Stimulated activated CD4-positive, alpha-beta T cell treated with anti-CD3 and anti-CD28 coated beads, Interleukin-2, amount 100 ng/mL, for 24 hours (primary cell): ENCODE measurements around the gene PADI1.

Experiments
- DNase-seq, 2 donors: peaks; one replicate each; pipeline ENCODE4 v3.0.0-alpha.2; 2020

The PADI1 gene

GRCh38 chr1:17204546-17205440, at the start of gene PADI1:
Gene PADI1, plus strand, starts transcription at chr1:17205128. Its CDS starts 90 bp downstream, at chr1:17205218.
- no peak for DNase-seq

GRCh38 chr1:17155257-17155920, 49.5 kb upstream of the PADI1 start:
- no peak for DNase-seq

GRCh38 chr1:17156108-17156507, 48.8 kb upstream of the PADI1 start:
- no peak for DNase-seq

- DNase-seq = no peak
These were observed 46.0 kb upstream of the PADI1 start for GRCh38 chr1:17158961-17159360.

GRCh38 chr1:17161137-17161740, 43.7 kb upstream of the PADI1 start:
- DNase-seq = no peak

- no peak for DNase-seq
These were observed 42.8 kb upstream of the PADI1 start for GRCh38 chr1:17161926-17162800.

- DNase-seq = no peak
These were observed 42.0 kb upstream of the PADI1 start for GRCh38 chr1:17162941-17163340.

- no peak for DNase-seq
These were observed 41.6 kb upstream of the PADI1 start for GRCh38 chr1:17163371-17163770.

GRCh38 chr1:17163789-17164666, 40.9 kb upstream of the PADI1 start:
- no peak for DNase-seq

GRCh38 chr1:17165823-17166222, 39.1 kb upstream of the PADI1 start:
- DNase-seq = no peak

GRCh38 chr1:17167041-17167785, 37.7 kb upstream of the PADI1 start:
- DNase-seq = no peak

- no peak for DNase-seq
These were observed 37.2 kb upstream of the PADI1 start for GRCh38 chr1:17167786-17168090.

- DNase-seq = no peak
These were observed 36.6 kb upstream of the PADI1 start for GRCh38 chr1:17168091-17168876.

- DNase-seq = no peak
These were observed 34.4 kb upstream of the PADI1 start for GRCh38 chr1:17170571-17170970.

GRCh38 chr1:17173217-17173616, 31.7 kb upstream of the PADI1 start:
- no peak for DNase-seq

- no peak for DNase-seq
These were observed 28.4 kb upstream of the PADI1 start for GRCh38 chr1:17176306-17177061.

GRCh38 chr1:17177651-17178050, 27.3 kb upstream of the PADI1 start:
- DNase-seq = no peak

GRCh38 chr1:17181781-17182464, 23.0 kb upstream of the PADI1 start:
- no peak for DNase-seq
